RKO (cell line): ENCODE results near the gene LIPT1.
A peak's percentile ranks its signal among the peaks of the same experiment; 100 is the strongest.
"Not testable (repeated sequence)": the region's sequence is repeated elsewhere in the genome, so short reads cannot be mapped to it uniquely, and the experiment has no call there.

Source experiments
- DNase-seq: peaks from one replicate; pipeline ENCODE4 v3.0.0-alpha.2; 2016; ENCODE audit warnings: low spot score

Gene LIPT1

GRCh38 chr2:99180755-99181623 lies 26.2 kb downstream of the LIPT1 start, which contains the start of the genes MITD1 and MRPL30:
MITD1 (minus strand) TSS chr2:99181058; CDS start chr2:99180981, 77 bp downstream.
MRPL30 (plus strand) TSS chr2:99181184; CDS start chr2:99186204, 5,020 bp downstream.
- peak; percentile 96 for DNase-seq

GRCh38 chr2:99181624-99182000 lies 26.8 kb downstream of the LIPT1 start:
- peak; percentile 65 for DNase-seq

GRCh38 chr2:99183025-99183424 lies 28.3 kb downstream of the LIPT1 start:
- no peak for DNase-seq

GRCh38 chr2:99184811-99185210 lies 30.0 kb downstream of the LIPT1 start:
- DNase-seq: no peak

GRCh38 chr2:99187011-99187410 lies 32.2 kb downstream of the LIPT1 start:
- DNase-seq: no peak

GRCh38 chr2:99188357-99188756 lies 33.6 kb downstream of the LIPT1 start:
- DNase-seq: no peak

GRCh38 chr2:99190548-99190947 lies 35.8 kb downstream of the LIPT1 start:
- no peak for DNase-seq

GRCh38 chr2:99192364-99192763 lies 37.6 kb downstream of the LIPT1 start:
- DNase-seq: not testable (repeated sequence)

GRCh38 chr2:99198103-99198841 lies 43.5 kb downstream of the LIPT1 start:
- DNase-seq: no peak

- DNase-seq: no peak
These were observed 45.5 kb downstream of the LIPT1 start for GRCh38 chr2:99200076-99200800.

GRCh38 chr2:99201959-99202678 lies 47.4 kb downstream of the LIPT1 start:
- no peak for DNase-seq

- DNase-seq: no peak
These were observed 50.7 kb downstream of the LIPT1 start for GRCh38 chr2:99205491-99205890.
